ENCODE results near the gene FARS2.

The FARS2 gene

DNA sequence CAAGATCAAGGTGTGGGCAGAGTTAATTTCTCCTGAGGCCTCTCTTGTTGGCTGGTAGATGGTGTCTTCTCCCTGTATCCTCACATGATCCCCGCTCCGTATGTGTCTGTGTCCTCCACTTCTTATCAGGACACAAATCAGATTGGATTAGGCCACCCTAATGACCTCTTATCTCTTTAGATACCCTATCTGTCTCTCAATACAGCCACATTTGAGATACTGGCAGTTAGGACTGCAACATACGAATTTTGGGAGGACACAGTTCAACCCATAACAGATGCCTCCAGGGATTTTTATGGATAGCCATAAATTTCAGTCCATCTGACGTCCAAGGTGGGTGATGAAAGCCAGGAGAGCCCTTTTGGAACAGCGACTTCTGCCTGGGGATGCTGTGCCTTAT, 376.4 kb downstream of the FARS2 start:
- TF ChIP-seq GATA3 (IDR thresholded peaks at IDR 0.05; ENCODE audit: low read depth, low read length) (peak; percentile 96), GATA2 (IDR thresholded peaks at IDR 0.05; ENCODE audit: low read depth, low read length) (peak; percentile 98)

- TF ChIP-seq GATA2 (IDR thresholded peaks at IDR 0.05; ENCODE audit: low read depth, low read length) (no peak), GATA3 (IDR thresholded peaks at IDR 0.05; ENCODE audit: low read depth, low read length) (no peak)
Measured at GRCh38 chr6:5638666-5639065, 377.4 kb downstream of the FARS2 start.

GRCh38 chr6:5639193-5639592, 377.9 kb downstream of the FARS2 start:
- TF ChIP-seq GATA3 (IDR thresholded peaks at IDR 0.05; ENCODE audit: low read depth, low read length) (no peak), GATA2 (IDR thresholded peaks at IDR 0.05; ENCODE audit: low read depth, low read length) (no peak)

DNA sequence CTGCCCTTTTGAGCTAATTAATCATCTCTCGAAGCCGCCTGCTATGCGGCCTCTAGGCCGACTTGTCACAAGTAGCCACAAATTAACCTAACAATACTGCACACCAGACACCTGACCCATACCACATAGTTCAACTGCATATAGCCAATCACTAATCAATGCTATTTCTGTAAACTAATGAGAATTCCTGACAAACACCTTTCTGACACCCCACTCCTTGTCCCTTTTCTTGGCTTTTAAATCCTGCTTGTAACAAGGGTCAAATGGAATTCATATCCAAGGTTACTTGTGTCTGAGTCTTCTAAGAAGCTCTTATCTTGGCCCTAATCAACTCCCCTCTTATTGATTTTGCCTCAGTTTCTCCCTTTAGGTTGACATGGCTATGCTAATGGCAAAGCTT, 379.3 kb downstream of the FARS2 start:
- TF ChIP-seq GATA2 (IDR thresholded peaks at IDR 0.05; ENCODE audit: low read depth, low read length) (no peak), GATA3 (IDR thresholded peaks at IDR 0.05; ENCODE audit: low read depth, low read length) (no peak)

DNA sequence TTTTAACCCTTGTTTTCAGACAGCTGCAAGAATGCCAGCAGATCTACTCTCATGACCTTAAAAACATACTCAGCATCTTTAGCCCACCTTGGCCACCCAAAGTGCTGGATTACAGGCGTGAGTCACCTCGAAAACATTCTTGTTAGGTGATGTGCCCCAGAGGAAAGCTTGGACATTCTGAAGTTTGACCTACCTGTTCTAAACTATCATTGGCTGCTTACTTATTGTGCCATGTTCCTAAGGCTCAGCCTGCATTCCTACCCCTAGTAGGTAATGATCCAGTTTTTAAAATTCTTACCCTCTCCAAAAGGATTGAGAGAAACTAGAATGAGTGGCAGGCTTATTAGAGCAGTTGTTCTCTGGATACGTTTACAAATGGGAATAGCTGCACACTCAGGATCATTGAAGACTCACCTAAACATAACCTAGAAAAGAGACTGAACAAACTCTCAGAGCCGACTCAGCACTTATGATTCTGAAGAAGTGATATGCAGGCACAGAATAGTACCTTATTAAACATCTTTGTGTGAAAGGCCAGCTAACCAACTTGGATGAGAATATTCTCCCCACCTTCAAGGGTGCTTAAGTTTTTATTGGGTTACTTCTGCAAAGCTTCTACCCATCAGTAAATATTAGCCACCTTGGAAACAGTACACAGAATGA, 383.3 kb downstream of the FARS2 start:
- TF ChIP-seq GATA3 (IDR thresholded peaks at IDR 0.05; ENCODE audit: low read depth, low read length) = no peak
- no peak for TF ChIP-seq GATA2 (IDR thresholded peaks at IDR 0.05; ENCODE audit: low read depth, low read length)

DNA sequence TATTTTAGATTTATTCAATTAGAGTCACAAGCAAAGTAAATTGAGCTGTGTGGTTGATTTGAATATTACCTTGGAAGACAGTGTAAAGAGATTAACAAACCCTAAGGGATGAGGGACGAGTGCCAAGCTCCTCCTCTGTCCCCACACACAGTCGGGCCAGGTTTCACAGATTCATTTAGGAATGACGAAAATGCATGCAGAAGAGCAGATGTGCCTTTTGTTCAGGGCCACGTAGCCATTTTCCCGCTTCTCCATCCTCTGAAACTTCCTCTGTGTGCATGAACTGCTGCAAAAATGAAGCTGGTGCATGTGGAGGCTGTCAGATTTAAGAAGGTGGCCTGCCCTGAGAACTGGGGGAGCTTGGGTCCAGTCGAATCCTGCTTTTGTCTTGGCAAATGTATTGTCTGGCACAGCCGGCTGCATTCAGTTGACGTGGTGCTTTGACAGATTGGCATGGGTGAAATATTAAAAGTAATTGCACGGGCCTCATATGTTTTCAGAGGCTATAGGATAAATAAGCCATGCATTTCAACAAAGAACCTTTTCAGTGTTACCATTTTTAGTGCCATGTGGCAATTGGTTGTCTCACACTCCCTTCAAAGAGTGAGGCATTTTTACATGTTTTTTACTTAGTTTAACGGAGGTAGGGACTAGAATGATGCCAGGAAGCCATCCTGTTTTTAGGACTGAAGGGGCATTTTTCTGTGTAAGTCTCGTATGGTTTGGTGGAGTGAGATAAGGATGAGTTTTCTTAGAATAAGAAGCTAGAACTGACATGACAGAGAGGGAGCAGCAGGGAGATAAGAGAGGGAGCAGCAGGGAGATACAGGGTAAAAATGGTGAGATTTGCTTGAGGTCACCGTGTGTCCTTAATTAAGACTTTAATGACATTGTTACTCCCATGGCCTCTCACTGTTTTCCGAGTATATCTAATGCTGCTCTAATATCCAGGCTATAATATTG, 384.3 kb downstream of the FARS2 start:
- TF ChIP-seq GATA2 (IDR thresholded peaks at IDR 0.05; ENCODE audit: low read depth, low read length) = peak; percentile 51
- TF ChIP-seq GATA3 (IDR thresholded peaks at IDR 0.05; ENCODE audit: low read depth, low read length) = no peak

GRCh38 chr6:5652406-5653137, 391.3 kb downstream of the FARS2 start:
- TF ChIP-seq GATA2 (IDR thresholded peaks at IDR 0.05; ENCODE audit: low read depth, low read length) (no peak), GATA3 (IDR thresholded peaks at IDR 0.05; ENCODE audit: low read depth, low read length) (no peak)

- TF ChIP-seq GATA2 (IDR thresholded peaks at IDR 0.05; ENCODE audit: low read depth, low read length) (no peak), GATA3 (IDR thresholded peaks at IDR 0.05; ENCODE audit: low read depth, low read length) (no peak)
Measured at GRCh38 chr6:5653801-5654200, 392.5 kb downstream of the FARS2 start.

DNA sequence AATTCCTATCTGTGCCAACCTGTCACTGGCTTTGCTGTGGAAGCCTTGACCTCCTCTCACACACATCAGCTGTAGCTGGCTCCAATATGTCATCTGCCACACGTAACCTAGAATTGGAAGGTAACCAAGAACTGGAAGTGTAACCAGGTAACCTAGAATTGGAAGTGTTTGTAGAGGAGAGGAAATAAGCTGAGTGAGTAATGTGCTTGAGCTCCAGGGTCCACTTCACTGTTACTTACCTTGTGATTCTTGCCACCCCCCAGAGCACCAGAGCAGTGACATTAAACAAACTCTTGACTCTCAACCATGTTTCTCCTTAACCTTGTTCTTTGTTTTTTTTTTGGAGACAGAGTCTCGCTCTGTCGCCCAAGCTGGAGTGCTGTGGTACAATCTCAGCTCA, 394.9 kb downstream of the FARS2 start:
- no peak for TF ChIP-seq GATA3 (IDR thresholded peaks at IDR 0.05; ENCODE audit: low read depth, low read length)
- no peak for TF ChIP-seq GATA2 (IDR thresholded peaks at IDR 0.05; ENCODE audit: low read depth, low read length)

- TF ChIP-seq GATA2 (IDR thresholded peaks at IDR 0.05; ENCODE audit: low read depth, low read length) (no peak), GATA3 (IDR thresholded peaks at IDR 0.05; ENCODE audit: low read depth, low read length) (no peak)
Measured at GRCh38 chr6:5657684-5658430, 396.5 kb downstream of the FARS2 start.

DNA sequence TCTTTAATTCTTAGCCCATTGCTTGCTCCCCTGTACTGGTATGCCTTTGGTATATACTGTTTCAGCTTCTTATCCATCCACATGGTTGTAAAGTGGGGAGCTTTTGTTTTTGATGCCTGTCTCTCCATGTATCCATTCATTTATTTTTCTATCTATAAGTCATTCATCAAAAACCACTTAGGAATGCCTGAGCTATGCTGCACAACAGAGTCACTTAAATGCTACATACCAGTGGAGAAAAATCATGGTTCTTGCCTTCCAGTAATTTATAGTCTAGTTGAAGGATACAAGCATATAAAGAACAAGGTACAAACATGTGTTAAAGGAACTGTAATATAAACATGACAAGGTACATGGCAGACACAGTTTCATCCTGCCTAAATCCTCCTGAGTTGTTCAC, 398.2 kb downstream of the FARS2 start:
- TF ChIP-seq GATA3 (IDR thresholded peaks at IDR 0.05; ENCODE audit: low read depth, low read length) (no peak), GATA2 (IDR thresholded peaks at IDR 0.05; ENCODE audit: low read depth, low read length) (no peak)

- no peak for TF ChIP-seq GATA3 (IDR thresholded peaks at IDR 0.05; ENCODE audit: low read depth, low read length)
- TF ChIP-seq GATA2 (IDR thresholded peaks at IDR 0.05; ENCODE audit: low read depth, low read length) = no peak
Measured at GRCh38 chr6:5660772-5661171, 399.5 kb downstream of the FARS2 start.

GRCh38 chr6:5662797-5663196, 401.5 kb downstream of the FARS2 start:
- peak; percentile 69 for TF ChIP-seq GATA3 (IDR thresholded peaks at IDR 0.05; ENCODE audit: low read depth, low read length)
- peak; percentile 66; the same call in 1 of the 2 replicates for TF ChIP-seq GATA2 (IDR thresholded peaks at IDR 0.05; ENCODE audit: low read depth, low read length)
